DMS153 treated with DMSO at 0.1 percent for 48 hours (cell line): Measurements from ENCODE around the gene CD38.
"Not testable (repeated sequence)": the region's sequence is repeated elsewhere in the genome, so short reads cannot be mapped to it uniquely, and the experiment has no call there.

Source experiments
- DNase-seq: peaks from one replicate; lab custom pipeline; 2025; ENCODE audit not compliant: unreplicated experiment; lab: John Stamatoyannopoulos, UW

CD38 gene

DNA sequence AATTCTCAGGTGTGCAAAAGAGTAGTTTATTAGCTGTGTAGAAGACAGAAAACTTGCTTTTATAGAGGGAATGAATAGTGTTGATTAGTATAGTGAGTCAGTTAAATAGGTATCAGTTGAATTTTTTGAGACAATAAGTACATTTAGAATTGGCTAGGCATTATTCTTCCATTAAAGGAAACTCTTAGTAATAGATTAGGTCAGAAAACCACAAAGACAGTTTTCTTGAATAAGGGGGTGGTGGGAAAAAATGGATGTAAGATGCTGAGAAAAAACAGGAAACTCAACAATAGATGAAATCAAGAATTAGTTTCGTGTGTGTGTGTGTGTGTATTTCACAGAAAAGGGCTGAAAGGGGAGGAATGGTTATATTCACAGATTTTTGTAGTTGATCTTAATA is 16.8 kb downstream of the CD38 start:
- DNase-seq, result no peak

DNA sequence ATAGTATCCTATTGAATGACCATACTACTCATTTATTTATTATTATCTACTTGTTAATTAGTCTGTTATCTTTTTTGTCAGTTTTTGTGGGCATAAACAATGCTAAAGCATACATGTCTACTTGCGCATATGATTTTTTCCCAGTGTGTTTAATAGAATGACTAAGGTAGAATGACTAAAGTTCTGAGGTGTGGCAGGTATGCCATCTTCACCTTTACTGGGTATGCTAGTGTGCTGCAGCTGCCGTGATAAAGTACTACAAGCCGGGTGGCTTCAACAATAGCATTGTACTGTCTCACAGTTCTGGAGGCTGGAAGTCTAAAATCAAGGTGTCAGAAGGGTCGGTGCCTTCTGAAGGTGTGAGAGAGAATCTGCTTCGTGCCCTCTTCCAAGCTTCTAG is 19.2 kb downstream of the CD38 start:
- DNase-seq, result no peak

DNA sequence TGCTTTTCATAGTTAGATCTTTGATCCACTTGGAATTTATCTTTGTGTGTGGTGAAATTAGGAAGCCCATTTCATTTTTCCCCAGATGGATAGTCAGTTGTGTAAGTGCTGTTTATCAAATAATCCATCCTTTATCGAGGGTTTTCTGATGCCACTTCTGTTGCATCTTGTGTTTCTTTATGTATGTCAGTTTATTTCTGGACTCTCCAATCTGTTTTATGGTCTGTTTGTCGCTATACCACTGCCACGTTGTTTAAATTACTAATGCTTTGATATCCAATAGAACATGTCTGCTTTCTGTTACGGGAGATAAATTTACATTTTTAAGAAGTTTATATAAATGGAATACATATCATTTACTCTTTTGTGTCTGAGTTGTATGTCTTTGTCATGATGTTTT is 21.0 kb downstream of the CD38 start:
- no peak for DNase-seq

DNA sequence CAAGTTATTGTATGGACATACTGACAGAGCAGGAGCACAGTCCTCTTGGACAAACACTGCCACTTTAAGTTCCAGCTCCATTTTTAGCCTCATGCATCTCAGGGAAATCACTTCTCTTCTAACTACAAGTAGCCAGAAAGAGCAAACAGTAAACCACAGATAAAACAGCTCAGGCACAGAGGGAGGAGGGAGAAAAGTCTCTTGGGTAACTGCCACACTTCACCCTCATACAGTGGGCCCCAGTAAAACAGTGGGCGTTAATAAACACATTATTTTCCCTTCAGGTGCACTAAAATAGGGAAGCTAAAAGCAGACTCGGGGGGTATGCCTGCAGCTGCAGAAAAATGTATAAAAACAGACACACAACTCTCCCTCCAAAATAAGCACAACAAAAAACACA is 21.6 kb downstream of the CD38 start:
- no peak for DNase-seq

DNA sequence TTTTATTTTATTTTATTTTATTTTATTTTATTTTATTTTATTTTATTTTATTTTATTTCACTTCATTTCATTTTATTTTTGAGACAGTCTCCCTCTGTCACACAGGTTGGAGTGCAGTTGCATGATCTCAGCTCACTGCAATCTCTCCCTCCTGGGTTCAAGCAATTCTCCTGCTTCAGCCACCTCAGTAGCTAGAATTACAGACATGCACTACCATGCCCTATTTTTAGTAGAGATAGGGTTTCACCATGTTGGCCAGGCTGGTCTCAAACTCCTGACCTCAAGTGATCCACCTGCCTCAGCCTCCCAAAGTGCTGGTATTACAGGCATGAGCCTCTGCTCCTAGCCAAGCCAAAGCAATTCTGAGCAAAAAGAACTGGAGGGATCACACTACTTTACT is 24.4 kb downstream of the CD38 start:
- DNase-seq, result not testable (repeated sequence)

DNA sequence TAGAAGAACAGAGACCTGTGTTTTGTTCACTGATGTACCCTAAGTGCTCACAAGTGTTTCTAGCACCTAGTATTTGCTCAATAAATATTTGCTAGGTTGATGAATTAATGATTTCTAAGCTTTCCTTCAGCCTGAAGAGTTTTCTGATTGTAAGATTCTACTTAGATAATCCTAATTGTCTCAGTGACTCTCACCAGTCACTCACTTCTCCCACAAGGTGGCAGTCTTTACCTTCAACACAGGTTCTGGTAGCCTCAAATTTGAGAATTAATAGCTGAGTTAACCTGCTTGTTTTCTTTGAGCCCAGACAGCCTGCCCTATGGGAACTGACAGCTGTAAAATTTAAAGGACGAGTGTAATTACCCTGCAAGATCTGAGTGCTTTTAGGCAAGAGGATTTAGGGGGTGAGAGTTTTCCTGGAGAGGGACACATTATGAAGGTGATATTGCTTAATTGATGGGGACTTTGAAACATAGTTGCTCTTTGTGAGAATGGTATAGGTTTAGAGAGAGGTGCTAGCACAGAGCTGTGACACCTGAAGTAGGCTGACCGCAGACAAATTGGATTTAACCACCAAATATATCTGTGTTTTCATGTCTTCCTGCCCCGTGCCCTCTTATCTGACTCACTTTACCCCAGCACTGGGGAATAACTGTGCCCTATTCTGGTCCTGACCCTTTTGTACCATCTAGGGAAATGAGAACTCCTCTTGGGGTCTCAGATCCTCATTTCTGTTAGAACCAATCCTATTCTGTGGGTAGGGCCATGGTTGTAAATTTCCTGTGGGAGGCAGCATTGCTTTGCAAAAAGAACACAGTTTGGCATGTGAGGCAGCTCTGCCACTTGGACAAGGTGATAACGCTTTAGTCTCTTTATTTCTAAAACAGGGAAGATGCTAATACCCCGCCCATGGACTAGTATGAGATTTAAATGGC is 27.7 kb downstream of the CD38 start:
- DNase-seq, result no peak

DNA sequence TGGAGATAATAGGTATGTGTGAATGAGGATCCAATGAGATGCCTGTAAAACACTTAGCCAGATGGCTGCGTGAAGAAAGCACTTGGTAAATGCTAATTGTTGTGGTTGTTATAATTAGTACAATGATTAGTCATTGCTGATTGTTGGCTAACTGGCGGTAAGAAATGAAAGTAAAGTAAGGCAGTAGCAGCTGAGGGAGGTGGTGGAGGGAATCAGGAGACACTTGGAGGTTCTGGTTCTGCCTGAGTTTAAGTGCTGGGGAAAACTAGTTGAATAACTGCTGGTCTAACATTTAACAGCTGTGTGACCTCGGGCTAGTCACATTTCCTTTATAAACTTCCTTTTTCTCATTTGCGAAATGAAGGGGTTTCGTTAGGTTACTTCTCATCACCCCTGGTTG is 30.9 kb downstream of the CD38 start:
- no peak for DNase-seq

DNA sequence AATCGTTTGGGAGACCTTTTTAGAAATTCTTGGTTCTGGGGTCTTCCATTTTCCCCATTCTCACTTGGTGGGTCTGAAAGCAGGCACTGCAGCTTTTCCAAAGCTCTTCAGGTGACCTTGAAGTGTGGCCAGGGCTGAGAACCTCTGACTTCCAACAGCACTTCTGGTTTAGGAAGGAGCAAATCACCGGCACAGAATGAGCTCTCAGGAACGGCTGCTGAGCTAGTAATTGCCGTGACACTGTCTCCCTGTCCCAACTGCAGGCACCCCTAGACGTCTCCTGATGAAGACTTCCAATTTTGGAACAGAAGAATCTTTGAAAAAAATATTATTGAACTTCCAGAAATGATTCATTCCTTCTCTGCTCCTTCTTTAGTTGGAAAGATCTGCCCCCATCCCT is 31.3 kb downstream of the CD38 start:
- DNase-seq, result no peak

DNA sequence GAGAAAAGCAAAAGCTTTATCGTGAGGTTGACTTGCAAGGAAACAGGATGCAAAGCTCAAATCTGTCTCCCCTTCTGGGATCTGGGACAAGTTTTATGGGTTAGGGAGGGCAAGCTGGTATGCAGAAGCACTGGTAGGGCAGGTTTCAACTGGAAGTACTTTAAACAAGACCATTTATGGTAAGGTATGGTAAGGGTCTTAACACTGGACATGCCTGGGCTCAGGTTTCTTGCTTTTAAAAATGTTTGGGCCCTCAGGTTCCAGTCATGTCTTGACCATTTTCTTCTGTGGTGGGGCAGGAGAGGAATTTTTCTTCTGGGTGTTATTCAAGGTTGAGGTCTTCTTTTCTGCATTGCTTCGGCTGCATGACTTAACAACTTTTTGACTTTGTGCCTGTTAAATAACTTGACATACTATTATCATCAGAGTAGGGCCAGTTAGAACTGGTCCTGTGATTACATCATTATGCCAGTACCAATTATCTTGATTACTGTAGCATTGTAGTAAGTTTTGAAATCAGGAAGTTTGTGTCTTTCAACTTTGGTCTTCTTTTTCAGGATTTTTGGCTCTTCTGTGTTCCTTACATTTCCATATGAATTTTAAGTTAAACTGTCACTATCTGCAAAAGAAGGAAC is 33.7 kb downstream of the CD38 start:
- no peak for DNase-seq

DNA sequence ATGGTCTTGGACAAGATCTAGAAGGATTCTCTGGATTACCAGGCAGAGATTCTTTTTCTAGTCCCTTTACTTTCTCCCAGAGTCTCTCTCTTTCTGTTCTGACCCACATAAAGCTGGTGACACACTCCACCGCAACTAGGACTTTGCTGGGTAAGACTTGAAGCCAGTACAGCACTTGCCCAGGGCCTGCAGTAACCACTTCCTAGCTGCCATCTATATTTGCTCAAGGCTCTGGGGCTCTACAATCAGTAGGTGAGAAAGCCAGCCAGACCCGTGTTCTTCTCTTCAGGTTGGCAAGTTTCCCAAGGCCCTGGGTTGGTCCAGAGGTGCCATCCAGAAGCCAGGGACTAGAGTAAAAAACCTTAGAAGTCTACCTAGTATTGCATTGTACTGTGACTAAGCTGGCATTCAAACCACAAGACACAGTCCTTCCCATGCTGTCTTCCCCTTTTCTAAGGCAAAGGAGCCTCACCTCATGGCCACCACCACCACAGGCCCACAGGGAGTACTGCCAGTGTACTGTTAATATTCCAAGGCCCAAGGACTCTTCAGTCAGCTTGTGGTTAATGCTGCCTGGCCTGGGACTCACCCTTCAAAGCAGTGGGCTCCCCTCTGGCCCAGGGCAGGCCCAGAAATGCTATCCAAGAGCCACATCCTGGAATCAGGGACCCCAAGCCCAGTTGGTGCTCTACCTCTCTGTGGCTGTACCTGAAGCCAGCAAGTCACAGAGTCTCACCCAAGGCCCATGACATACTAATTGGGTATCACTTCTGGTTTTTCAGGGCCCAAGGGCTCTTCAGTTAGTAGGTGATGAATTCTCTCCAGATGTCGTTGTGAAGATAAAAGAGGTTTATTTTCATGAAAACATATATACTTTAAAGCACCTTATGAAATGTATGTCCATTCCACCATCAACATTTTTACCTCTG is 54.7 kb downstream of the CD38 start:
- no peak for DNase-seq

DNA sequence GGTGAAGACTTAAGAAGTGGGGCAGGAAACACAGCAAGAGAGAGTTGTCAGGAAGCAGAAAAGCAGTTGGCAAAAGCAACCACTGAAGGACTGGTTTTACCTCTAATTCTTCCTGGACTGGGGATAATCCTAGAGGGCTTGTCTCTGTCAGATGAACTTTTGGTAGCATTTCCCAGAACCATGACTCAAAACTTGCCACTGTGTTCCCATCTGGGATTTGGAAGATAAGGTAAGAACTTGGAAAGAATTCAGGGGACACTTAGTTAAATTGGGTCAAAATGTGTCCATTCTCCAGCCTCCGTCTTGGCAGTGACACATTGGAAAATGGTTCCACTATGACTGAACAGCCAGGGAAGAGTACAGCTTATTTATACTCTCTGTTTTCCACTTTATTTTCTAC is 55.7 kb downstream of the CD38 start:
- no peak for DNase-seq

DNA sequence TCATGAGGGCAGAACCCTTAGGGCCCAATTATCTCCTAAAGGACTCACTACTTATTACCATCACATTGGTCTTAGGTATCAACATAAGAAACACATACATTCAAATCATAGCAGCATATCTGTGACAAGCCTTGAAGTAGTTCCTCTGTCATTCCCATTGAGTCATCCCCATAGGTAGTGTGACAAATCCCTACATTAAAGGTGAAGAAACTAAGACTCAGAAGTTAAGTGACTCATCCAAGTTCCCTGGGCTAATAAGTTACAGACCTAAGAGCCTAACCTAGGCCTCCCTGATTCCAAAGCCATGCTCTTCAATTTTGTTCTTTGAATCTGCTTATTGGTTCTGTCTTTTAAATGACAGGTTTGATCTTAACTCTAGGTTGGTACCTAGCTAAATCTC is 58.2 kb downstream of the CD38 start:
- no peak for DNase-seq

DNA sequence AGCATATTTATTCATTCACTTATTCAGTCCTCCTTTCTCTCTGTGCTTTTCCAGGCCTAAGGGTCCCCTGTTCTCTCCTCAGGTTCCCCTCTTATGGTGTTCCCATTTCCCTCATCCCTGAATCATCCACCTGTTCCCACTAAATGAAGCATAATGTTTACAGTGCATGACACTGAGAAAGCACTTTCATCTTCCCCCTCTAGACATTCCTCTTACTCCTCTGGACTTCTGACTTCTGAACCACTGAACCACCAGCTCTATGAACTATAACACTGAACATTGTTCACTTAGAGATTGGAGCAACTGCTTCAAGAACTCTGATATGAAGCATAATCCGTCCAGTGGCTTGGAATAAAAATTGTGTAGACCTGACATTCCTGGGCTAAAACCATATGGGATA is 59.5 kb downstream of the CD38 start:
- DNase-seq, result no peak

DNA sequence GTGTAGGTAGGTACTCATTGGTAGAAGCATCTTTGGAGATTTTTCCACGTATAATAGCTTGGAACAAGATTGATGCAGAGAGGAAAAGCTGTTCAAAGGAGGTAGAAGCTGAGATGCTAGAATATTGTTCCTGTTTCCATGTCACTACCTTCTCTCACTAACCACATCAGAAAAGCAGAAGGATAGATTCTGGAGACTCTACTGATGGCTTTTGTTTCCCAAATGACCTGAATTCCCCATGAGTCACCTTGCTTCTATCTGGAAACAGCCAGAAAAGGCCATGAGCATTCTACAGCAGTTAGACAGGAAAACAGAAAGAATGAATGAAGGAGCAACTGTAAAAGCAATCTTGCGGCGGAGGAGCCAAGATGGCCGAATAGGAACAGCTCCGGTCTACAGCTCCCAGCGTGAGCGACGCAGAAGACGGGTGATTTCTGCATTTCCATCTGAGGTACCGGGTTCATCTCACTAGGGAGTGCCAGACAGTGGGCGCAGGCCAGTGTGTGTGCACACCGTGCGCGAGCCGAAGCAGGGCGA is 63.1 kb downstream of the CD38 start:
- not testable (repeated sequence) for DNase-seq

DNA sequence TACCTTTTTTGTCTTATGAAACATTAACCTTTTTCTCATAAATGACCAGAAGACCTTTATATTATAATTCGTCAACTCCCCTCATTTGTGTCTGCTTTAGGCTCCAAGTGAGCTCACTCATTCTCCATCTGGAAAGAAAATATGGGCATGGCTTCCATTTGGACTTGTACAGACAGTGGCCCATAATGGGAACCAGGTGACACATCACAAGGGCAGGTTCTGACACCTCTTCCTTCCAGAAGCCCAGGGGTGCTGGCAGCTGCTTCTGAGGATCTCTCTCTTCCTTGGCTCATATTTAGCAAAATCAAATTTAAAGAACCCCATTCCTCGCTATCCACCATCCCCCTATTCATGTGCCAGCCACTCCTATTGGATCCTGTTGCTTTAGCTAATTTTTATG is 69.6 kb downstream of the CD38 start:
- DNase-seq, result no peak

DNA sequence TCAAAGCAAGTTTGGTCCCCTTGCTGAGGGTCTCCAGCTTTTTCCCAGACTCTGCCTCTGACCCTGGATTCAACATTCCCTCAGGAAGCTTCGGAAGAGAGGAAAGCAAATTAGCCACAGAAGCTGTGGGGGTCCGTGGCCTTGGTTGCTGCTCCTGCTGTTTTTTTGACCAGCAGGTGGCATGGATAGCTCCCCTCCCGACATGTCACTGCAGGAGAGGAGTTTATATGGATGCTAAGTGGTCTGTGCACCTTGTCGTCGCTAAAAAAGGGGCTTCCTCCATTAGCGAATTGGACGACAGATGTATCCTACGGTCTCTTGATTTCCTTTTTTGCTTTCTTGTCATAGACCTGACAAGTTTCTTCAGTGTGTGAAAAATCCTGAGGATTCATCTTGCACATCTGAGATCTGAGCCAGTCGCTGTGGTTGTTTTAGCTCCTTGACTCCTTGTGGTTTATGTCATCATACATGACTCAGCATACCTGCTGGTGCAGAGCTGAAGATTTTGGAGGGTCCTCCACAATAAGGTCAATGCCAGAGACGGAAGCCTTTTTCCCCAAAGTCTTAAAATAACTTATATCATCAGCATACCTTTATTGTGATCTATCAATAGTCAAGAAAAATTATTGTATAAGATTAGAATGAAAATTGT is 70.2 kb downstream of the CD38 start:
- no peak for DNase-seq

DNA sequence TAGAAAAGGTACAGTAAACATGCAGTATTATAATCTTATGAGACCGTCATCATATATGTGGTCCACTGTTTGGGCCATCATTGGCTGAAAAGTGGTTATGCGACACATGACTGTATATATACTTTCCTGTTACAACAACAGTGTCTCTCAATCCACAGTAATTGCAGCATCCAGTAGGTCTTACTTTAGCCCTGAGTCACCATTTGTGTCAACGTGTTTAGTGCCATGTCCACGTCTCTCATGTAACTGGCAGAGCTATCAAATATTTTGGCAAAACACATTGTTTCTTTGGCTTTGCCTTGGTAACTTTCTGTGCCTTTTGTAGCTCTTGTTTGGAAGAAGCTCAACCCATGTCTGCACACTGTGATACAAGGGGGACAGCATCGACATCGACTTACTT is 73.8 kb downstream of the CD38 start:
- no peak for DNase-seq

DNA sequence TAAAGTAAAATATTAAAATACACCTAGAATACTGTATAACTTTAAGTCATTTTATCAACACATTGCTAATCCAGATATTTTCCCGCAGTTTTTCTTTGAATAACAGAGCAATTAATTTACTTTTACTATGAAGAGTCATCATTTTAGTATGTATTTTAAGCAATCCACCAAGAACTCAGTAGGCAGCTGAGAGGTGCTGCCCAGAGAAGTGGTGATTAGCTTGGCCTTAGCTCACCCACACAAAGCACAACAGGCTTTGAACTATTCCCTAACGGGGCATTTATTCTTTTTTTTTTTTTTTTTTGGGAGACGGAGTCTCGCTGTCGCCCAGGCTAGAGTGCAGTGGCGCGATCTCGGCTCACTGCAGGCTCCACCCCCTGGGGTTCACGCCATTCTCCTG is 74.4 kb downstream of the CD38 start:
- no peak for DNase-seq

DNA sequence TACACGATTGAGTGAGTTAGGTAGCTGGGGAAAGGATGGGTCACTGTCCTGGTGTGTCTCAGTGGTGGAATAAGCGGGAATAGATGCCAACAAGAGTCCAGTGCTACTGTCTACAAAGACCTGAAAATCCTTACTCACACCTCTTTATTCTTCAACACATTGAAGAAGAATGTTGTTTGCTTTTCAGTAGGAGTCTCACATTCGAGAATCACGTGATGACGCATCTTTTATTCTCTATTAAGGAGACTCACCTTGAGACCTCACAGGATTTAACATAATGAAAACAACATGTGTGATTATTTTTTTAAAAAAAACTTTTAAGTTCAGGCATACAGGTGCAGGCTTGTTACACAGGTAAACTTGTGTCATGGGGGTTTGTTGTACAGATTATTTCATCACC is 75.2 kb downstream of the CD38 start:
- DNase-seq, result no peak

DNA sequence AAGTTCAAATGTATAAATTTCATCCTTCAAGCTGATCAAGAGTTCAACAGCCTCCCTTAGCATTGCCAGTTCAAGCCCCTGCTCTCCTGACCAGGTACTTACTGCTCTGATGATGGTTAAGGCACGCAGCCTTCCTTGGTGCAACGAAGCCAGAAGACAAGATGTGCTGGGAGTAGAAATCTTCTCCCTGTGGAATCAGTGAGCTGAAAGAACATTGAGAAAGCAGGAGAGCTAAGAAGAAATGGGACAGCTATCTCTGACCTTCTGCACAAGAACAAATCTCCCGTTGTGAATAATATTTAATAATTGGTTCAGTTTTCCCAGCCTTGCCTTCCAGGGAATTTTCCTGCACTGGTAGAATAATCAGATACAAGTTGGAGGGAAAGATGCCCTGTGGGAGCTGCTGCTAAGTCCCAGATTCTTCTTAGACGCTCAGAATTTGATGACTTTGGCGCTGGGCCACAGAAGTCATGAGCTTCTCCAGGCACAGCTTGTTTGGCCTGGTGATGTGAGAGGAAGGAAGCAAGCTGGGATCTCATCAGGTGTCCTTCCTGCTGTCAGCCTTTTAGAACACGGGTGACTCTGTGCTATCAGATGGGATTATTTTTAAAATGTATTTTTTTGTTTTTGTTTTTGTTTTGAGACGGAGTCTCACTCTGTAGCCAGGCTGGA is 77.8 kb downstream of the CD38 start:
- DNase-seq, result no peak
